NCI-H748 (cell line): ENCODE results near the gene AK5.

ENCODE experiments used
- DNase-seq: peaks from one replicate; lab custom pipeline; 2025; ENCODE audit not compliant: unreplicated experiment; lab: John Stamatoyannopoulos, UW

Gene AK5

GRCh38 chr1:77538956-77539518 is 257.2 kb downstream of the AK5 start:
- DNase-seq: peak; percentile 44

- DNase-seq: peak; percentile 47
These were observed 257.8 kb downstream of the AK5 start for GRCh38 chr1:77539519-77540142.

GRCh38 chr1:77540501-77541161 is 258.8 kb downstream of the AK5 start:
- DNase-seq: no peak

- no peak for DNase-seq
These were observed 259.3 kb downstream of the AK5 start for GRCh38 chr1:77541162-77541545.

GRCh38 chr1:77542813-77543420 is 261.1 kb downstream of the AK5 start:
- no peak for DNase-seq

- peak; percentile 71 for DNase-seq
These were observed 262.1 kb downstream of the AK5 start for GRCh38 chr1:77543822-77544448.

GRCh38 chr1:77544845-77545244 is 263.0 kb downstream of the AK5 start:
- no peak for DNase-seq

GRCh38 chr1:77545970-77546369 is 264.2 kb downstream of the AK5 start:
- no peak for DNase-seq

- no peak for DNase-seq
These were observed 265.1 kb downstream of the AK5 start for GRCh38 chr1:77546890-77547289.

- DNase-seq: no peak
These were observed 266.5 kb downstream of the AK5 start for GRCh38 chr1:77548285-77548684.

- no peak for DNase-seq
These were observed 268.3 kb downstream of the AK5 start for GRCh38 chr1:77550135-77550534.

GRCh38 chr1:77552626-77553025 is 270.8 kb downstream of the AK5 start:
- DNase-seq: no peak

GRCh38 chr1:77553568-77554291 is 271.9 kb downstream of the AK5 start:
- peak; percentile 15 for DNase-seq

- no peak for DNase-seq
These were observed 274.2 kb downstream of the AK5 start for GRCh38 chr1:77556045-77556444.

GRCh38 chr1:77557053-77557452 is 275.2 kb downstream of the AK5 start:
- no peak for DNase-seq

GRCh38 chr1:77558591-77559164 is 276.9 kb downstream of the AK5 start:
- no peak for DNase-seq

- DNase-seq: no peak
These were observed 278.9 kb downstream of the AK5 start for GRCh38 chr1:77560741-77561140.

- DNase-seq: no peak
These were observed 280.9 kb downstream of the AK5 start for GRCh38 chr1:77562596-77563150.

GRCh38 chr1:77565321-77565720 is 283.5 kb downstream of the AK5 start:
- no peak for DNase-seq

GRCh38 chr1:77571642-77572041 is 289.8 kb downstream of the AK5 start:
- no peak for DNase-seq
